Tibial artery (tissue), 4 donors: ENCODE measurements around the gene PRKAG2.

Source experiments
- DNase-seq, 2 donors: peaks; one replicate each; pipeline ENCODE4 v3.0.0-alpha.2; 2019
- H3K27ac ChIP-seq, 2 donors: fragments of 200-600 bp; sonication (generic) in 1 of 2; 1 replicate in 1 of 2; 2 replicates in 1 of 2; pipeline ENCODE4 v1.5.1; 2018 to 2019; ENCODE audit warnings: mild to moderate bottlenecking in 1 of 2
- H3K27me3 ChIP-seq, 2 donors: fragments of 200-600 bp; sonication (generic) in 1 of 2; one replicate each; pipeline versions ENCODE4 v1.5.1 to v1.6.0; 2016 to 2019
- H3K36me3 ChIP-seq, 3 donors: fragments of 200-600 bp; sonication (generic) in 2 of 3; one replicate each; pipeline ENCODE4 v1.5.1; 2016 to 2019; ENCODE audit warnings: mild to moderate bottlenecking in 2 of 3
- H3K4me1 ChIP-seq, 4 donors: fragments of 200-600 bp; sonication (generic) in 2 of 4; 1 replicate in 3 of 4; 2 replicates in 1 of 4; pipeline ENCODE4 v1.5.1; 2016 to 2019
- H3K4me3 ChIP-seq, 2 donors: fragments of 200-600 bp; sonication (generic) in 1 of 2; 1 replicate in 1 of 2; 2 replicates in 1 of 2; pipeline ENCODE4 v1.5.1; 2018 to 2019; ENCODE audit warnings: mild to moderate bottlenecking in 2 of 2
- H3K9me3 ChIP-seq, 3 donors: fragments of 200-600 bp; sonication (generic) in 1 of 3; one replicate each; pipeline ENCODE4 v1.5.1; 2016 to 2019
- intact Hi-C: fragments of 100-400 bp; cut with DNase I; formaldehyde crosslinking; loops from one replicate; pipeline ENCODE4 v1.15.0; 2023; ENCODE audit warnings: low total_unique reads
- TF ChIP-seq, protein P1 (sequence below), 2 experiments: fragments of 200-600 bp in 1 of 2; fragments of 450-650 bp in 1 of 2; IDR thresholded peaks; one replicate each; pipeline ENCODE4 v1.5.1; 2017 to 2019; ENCODE audit warnings: antibody characterized with exemption in 2 of 2, mild to moderate bottlenecking in 1 of 2, moderate library complexity in 1 of 2

The PRKAG2 gene

DNA sequence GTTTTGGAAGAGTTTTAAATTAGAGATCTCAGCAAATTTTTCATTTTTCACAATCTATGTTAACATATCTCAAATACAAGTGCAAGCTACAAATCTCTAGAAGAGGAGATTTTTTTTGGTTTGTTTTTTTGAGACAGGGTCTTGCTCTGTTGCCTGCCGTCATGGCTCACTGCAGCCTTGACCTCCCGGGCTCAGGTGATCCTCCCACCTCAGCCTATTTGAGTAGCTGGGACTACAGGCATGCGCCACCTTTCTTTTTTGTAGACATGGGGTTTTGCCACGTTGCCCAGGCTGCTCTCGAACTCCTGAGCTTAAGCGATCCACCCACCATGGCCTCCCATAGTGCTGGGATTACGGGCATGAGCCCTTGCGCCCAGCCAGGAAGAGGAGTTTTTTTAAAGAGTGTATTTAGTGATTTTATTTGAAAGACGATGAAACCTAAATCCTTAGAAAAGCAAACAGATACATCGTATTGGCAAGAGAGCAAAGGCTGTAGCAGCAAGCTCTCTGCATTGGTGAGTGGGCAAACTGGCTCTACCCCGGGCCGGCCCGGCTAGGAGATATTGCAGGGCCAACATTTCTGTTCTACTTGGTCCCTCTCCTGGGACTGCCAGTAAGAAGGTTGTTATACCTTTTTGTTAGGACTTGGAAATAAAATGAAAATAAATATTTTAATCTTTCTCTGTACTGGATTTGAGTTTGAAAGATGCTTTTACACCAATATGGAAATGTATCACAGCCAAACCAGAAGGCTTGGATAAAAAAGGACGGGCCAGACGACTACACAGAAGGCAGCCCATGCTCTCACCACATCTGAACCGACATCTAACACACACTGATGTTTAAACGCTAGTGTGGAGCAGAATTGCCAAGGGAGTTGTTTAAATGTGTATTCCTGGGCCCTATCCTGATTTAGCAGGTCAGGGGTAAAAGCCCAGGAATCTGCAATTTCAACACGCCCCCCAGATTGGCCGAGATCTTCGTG lies 307.7 kb downstream of the PRKAG2 start:
- Histone ChIP-seq H3K9me3 (no peaks in the 10 kb centered on the region), H3K4me3 (no peak overlapping the region), H3K27me3 (no peaks in the 10 kb centered on the region), H3K36me3 (peaks cover 14 to 36% (median 33%) of the 10 kb centered on the region in 3 donors), H3K27ac (no peak overlapping the region), H3K4me1 (peaks cover 0 to 17% (median 8%) of the 10 kb centered on the region in 4 donors)
- TF ChIP-seq, protein P1, sequence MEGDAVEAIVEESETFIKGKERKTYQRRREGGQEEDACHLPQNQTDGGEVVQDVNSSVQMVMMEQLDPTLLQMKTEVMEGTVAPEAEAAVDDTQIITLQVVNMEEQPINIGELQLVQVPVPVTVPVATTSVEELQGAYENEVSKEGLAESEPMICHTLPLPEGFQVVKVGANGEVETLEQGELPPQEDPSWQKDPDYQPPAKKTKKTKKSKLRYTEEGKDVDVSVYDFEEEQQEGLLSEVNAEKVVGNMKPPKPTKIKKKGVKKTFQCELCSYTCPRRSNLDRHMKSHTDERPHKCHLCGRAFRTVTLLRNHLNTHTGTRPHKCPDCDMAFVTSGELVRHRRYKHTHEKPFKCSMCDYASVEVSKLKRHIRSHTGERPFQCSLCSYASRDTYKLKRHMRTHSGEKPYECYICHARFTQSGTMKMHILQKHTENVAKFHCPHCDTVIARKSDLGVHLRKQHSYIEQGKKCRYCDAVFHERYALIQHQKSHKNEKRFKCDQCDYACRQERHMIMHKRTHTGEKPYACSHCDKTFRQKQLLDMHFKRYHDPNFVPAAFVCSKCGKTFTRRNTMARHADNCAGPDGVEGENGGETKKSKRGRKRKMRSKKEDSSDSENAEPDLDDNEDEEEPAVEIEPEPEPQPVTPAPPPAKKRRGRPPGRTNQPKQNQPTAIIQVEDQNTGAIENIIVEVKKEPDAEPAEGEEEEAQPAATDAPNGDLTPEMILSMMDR (IDR thresholded peaks at IDR 0.05), result no peak
- intact Hi-C loops, result no loop called here
- no peak for DNase-seq

DNA sequence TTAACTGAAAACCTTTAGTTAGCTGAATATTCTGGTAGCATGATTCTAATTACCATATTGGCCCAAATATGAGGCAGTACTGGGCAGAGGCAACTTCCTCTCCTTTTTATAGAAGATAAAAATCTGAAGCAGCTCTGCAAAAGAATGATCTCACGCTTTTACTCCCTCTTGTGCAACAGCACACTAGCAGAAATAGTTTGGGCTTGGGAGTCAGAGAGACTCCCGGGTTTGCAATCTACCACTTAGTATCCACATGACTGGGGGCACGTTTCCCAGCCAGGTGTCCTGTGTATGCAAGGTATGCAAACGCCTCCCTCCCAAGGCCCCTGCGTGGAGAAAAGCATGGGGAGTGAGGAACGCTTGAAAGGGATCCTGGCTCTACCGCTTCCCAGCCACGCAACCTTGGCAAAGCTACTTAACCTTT lies 310.0 kb downstream of the PRKAG2 start:
- DNase-seq, result peak in 1 of 2 donors; percentile 35
- H3K27me3 ChIP-seq, result no peaks in the 10 kb centered on the region
- intact Hi-C loops, result no loop called here
- no peak overlapping the region for H3K4me3 ChIP-seq
- H3K36me3 ChIP-seq, result peaks cover 36 to 54% (median 50%) of the 10 kb centered on the region in 3 donors
- TF ChIP-seq, protein P1 (IDR thresholded peaks at IDR 0.05), result no peak
- H3K4me1 ChIP-seq, result peaks cover 0 to 17% (median 8%) of the 10 kb centered on the region in 4 donors
- H3K9me3 ChIP-seq, result no peaks in the 10 kb centered on the region
- H3K27ac ChIP-seq, result peak overlapping the region in 1 of 2 donors; percentile 38

DNA sequence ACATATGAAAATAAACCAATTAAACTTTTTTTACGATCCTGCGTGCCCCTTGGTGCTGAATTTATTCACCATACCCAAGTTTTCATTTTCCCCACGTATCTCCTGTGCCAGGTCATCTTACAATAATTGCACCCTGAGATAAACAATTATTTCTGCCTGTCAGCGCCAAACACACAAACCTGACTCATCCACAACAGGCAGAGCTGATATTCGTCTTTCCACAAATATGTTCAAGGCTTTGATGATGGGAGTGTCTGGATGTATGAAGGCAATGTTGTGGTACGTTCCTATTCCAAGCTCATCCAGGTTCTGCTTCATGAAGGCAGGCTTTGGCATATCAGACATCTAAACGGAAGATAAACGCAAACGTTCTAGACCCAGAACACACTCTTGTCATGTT lies 311.4 kb downstream of the PRKAG2 start:
- peaks cover 47 to 68% (median 60%) of the 10 kb centered on the region in 3 donors for H3K36me3 ChIP-seq
- intact Hi-C loops, result no loop called here
- TF ChIP-seq, protein P1 (IDR thresholded peaks at IDR 0.05), result no peak

DNA sequence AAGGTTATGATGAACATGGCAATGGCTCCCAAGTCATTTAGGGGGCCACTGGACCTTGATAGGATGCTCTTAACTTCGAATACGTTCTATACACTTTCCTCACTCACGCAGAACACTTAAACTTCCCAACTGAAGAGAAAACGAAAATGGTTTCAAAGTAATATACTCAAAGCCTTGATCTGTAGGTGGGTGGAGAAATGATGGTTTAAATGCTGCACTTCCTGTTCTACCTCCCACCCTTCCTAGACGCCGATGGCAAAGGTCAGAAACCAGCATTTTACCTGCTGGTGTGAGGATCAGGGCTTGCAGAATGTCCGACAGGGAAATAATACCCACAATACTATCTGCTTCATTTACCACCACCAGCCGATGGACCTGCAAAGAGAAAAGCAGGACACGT lies 316.7 kb downstream of the PRKAG2 start:
- peaks cover 80 to 95% (median 88%) of the 10 kb centered on the region in 3 donors for H3K36me3 ChIP-seq
- H3K4me3 ChIP-seq, result no peak overlapping the region
- DNase-seq, result no peak
- TF ChIP-seq, protein P1 (IDR thresholded peaks at IDR 0.05), result no peak
- intact Hi-C loops, result no loop called here
- H3K9me3 ChIP-seq, result no peaks in the 10 kb centered on the region
- H3K27ac ChIP-seq, result no peak overlapping the region
- H3K4me1 ChIP-seq, result peaks cover 0 to 4% (median 0%) of the 10 kb centered on the region in 4 donors
- H3K27me3 ChIP-seq, result no peaks in the 10 kb centered on the region

More for the DNA sequence above, 311.4 kb downstream of the PRKAG2 start:
- Histone ChIP-seq H3K9me3 (no peaks in the 10 kb centered on the region), H3K27me3 (no peaks in the 10 kb centered on the region), H3K27ac (no peak overlapping the region), H3K4me1 (peaks cover 0 to 17% (median 8%) of the 10 kb centered on the region in 4 donors), H3K4me3 (no peak overlapping the region)
- DNase-seq, result no peak

DNA sequence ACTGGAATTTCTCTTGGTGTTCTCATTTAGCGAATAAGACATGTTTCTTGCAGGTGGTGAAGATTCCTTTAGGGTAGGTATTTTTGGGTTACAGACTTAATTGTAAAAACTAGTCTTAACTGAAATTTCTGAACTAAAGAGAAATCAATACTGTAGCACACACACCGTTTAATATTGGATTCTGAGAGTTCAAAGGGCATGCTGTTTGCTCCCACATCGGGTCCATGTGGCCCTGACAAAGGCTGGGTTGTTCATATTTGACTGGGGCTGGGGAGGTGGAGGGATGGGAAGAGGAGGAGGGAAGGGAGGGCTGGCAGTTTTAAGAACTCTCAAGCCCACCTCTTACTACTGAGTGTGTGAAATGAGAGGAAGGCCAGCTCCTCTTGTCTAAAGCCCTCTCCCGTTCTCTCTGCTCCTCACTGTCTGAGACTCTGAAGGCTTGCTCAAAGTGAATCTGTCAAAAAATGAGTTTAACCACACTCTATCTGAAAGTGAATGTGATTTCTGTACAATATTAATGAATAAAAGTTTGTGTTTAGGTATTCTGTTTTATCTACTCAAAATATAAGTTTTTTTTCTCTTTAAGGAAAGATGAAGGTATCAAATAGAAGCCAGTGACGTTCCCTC lies 317.2 kb downstream of the PRKAG2 start:
- TF ChIP-seq, protein P1 (IDR thresholded peaks at IDR 0.05), result no peak
- DNase-seq, result no peak
- intact Hi-C loops, result no loop called here
- Histone ChIP-seq H3K36me3 (peaks cover 78 to 92% (median 90%) of the 10 kb centered on the region in 3 donors), H3K27me3 (no peaks in the 10 kb centered on the region), H3K4me3 (no peak overlapping the region), H3K27ac (no peak overlapping the region), H3K4me1 (peaks cover 0 to 4% (median 0%) of the 10 kb centered on the region in 4 donors), H3K9me3 (no peaks in the 10 kb centered on the region)
